Activated CD4-positive, alpha-beta T cell treated with anti-CD3 and anti-CD28 coated beads, Interleukin-2, amount 10 ng/mL, durations not matched to agents 7 days and 5 days (primary cell): ENCODE data around the gene NEUROG1. TPM values are rescaled to one million over a fixed set of nuclear protein-coding genes. Genes with fewer than 3 reads are reported as not detected.

Source experiments
- CTCF ChIA-PET: fragments of 350-600 bp; sonication (Branson Sonifier 250); formaldehyde crosslinking; loops from one replicate; lab custom pipeline; 2021; ENCODE audit warnings: antibody characterized with exemption; lab: Charles Lee
- POLR2A ChIA-PET: fragments of 350-600 bp; sonication (Branson Sonifier 250); formaldehyde crosslinking; loops from one replicate; lab custom pipeline; 2021; ENCODE audit warnings: antibody characterized with exemption; lab: Charles Lee
- DNase-seq: peaks from one replicate; pipeline ENCODE4 v3.0.0-alpha.2; 2020
- H3K27ac Mint-ChIP-seq: one replicate; pipeline ENCODE4 v1.8.0; 2021; ENCODE audit warnings: mild to moderate bottlenecking, moderate library complexity, mixed read lengths
- H3K27me3 Mint-ChIP-seq: one replicate; pipeline ENCODE4 v1.8.0; 2021; ENCODE audit warnings: mixed read lengths
- H3K36me3 Mint-ChIP-seq: one replicate; pipeline ENCODE4 v1.8.0; 2021; ENCODE audit warnings: low read depth, mixed read lengths
- H3K4me1 Mint-ChIP-seq: one replicate; pipeline ENCODE4 v1.8.0; 2021; ENCODE audit warnings: mixed read lengths
- H3K4me3 Mint-ChIP-seq: one replicate; pipeline ENCODE4 v1.8.0; 2021; ENCODE audit warnings: mild to moderate bottlenecking, moderate library complexity, mixed read lengths
- H3K9me3 Mint-ChIP-seq: one replicate; pipeline ENCODE4 v1.8.0; 2021; ENCODE audit warnings: mixed read lengths
- total RNA-seq, 2 experiments: library from RNA; stranded (reverse); gene quantifications; one replicate each; pipeline ENCODE4 v1.2.3, GENCODE V29; 2021

Gene NEUROG1, protein sequence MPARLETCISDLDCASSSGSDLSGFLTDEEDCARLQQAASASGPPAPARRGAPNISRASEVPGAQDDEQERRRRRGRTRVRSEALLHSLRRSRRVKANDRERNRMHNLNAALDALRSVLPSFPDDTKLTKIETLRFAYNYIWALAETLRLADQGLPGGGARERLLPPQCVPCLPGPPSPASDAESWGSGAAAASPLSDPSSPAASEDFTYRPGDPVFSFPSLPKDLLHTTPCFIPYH
- total RNA-seq = not detected

DNA sequence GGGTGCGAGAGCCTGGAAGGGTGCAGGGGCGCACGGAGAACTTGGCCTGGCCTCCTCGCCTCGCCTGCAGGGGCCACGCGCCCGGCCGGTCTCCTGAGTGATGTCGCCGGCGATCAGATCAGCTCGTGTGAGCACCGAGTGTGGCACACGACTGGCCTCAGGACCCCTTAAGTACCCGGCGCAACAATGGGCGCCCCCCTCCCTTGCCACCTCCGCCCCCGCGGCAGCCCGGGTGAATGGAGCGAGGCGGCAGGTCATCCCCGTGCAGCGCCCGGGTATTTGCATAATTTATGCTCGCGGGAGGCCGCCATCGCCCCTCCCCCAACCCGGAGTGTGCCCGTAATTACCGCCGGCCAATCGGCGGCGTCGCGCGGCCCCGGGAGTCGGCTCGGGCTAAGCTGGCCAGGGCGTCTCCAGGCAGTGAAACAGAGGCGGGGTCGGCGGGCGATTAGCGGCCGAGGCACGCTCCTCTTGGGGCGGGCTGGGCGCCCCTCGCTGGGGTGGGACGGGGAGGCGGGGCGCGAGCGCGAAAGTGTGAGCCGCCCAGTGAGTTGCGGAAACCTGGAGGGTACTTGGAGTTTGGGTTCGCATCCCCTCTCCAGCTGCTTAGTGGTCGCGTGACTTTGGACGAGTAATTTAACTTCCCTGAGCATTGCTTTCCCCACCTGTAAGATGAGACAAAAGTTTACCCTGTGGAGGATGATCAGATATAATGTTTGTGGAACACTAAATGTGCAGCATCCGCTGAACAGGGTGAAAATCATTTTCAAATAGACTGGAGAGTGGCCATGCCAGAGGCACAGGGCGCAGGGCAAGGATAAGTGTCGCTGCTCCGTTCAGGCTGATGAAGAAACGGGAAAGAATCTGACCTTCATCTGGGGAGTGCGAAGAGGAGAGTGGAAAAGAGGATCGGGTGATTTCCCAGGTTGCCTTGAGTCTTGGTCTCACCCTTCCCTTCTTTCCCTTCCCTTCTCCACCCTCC, at the start of gene NEUROG1:
NEUROG1 (minus strand) TSS at position 145 of the 982 bp plus-strand sequence. CDS start 274 bp downstream, outside the sequence.
- Mint-ChIP-seq H3K36me3 (no peaks in the 10 kb centered on the region), H3K4me1 (peaks cover 3% of the 10 kb centered on the region), H3K4me3 (no peak within 1 kb of the TSS), H3K27ac (no peak within 1 kb of the TSS), H3K9me3 (no peaks in the 10 kb centered on the region), H3K27me3 (peaks cover 86% of the 10 kb centered on the region)
- POLR2A ChIA-PET = no interaction called here
- no peak for DNase-seq
- CTCF ChIA-PET = interaction anchor here (1.3 kb wide), 1 partner anchor 16 kb away, joined by 3 read pairs; no protein-coding TSS in a partner anchor

GRCh38 chr5:135584918-135585317, 49.2 kb upstream of the NEUROG1 start:
- H3K4me3 Mint-ChIP-seq = no peak overlapping the region
- no peak for DNase-seq
- no peaks in the 10 kb centered on the region for H3K36me3 Mint-ChIP-seq
- ChIA-PET POLR2A (no interaction called here), CTCF (no interaction called here)
- H3K4me1 Mint-ChIP-seq = no peaks in the 10 kb centered on the region
- no peaks in the 10 kb centered on the region for H3K9me3 Mint-ChIP-seq
- H3K27me3 Mint-ChIP-seq = peaks cover 19% of the 10 kb centered on the region
- no peak overlapping the region for H3K27ac Mint-ChIP-seq

- H3K27me3 Mint-ChIP-seq = peaks cover 25% of the 10 kb centered on the region
- no peaks in the 10 kb centered on the region for H3K9me3 Mint-ChIP-seq
- DNase-seq = no peak
- POLR2A ChIA-PET = no interaction called here
- CTCF ChIA-PET = interaction anchor here (1.4 kb wide), 1 partner anchor 18 kb away, joined by 3 read pairs; no protein-coding TSS in a partner anchor
- H3K4me1 Mint-ChIP-seq = no peaks in the 10 kb centered on the region
- no peak overlapping the region for H3K27ac Mint-ChIP-seq
- H3K4me3 Mint-ChIP-seq = no peak overlapping the region
- no peaks in the 10 kb centered on the region for H3K36me3 Mint-ChIP-seq
These were observed 48.5 kb upstream of the NEUROG1 start for GRCh38 chr5:135584276-135584675.

GRCh38 chr5:135582099-135582781, 46.5 kb upstream of the NEUROG1 start:
- peaks cover 42% of the 10 kb centered on the region for H3K27me3 Mint-ChIP-seq
- H3K4me1 Mint-ChIP-seq = peaks cover 2% of the 10 kb centered on the region
- H3K27ac Mint-ChIP-seq = no peak overlapping the region
- no peaks in the 10 kb centered on the region for H3K9me3 Mint-ChIP-seq
- H3K36me3 Mint-ChIP-seq = no peaks in the 10 kb centered on the region
- POLR2A ChIA-PET = no interaction called here
- H3K4me3 Mint-ChIP-seq = no peak overlapping the region
- CTCF ChIA-PET = no interaction called here
- DNase-seq = no peak

GRCh38 chr5:135578685-135579341, 43.0 kb upstream of the NEUROG1 start, which contains the start of gene CXCL14:
TSS of gene CXCL14 (minus strand) at chr5:135578991. CDS start at chr5:135578778, 213 bp downstream.
- no peak for DNase-seq
- no peaks in the 10 kb centered on the region for H3K9me3 Mint-ChIP-seq
- peaks cover 2% of the 10 kb centered on the region for H3K4me1 Mint-ChIP-seq
- H3K27me3 Mint-ChIP-seq = peaks cover 52% of the 10 kb centered on the region
- H3K4me3 Mint-ChIP-seq = no peak within 1 kb of the TSS
- no peak within 1 kb of the TSS for H3K27ac Mint-ChIP-seq
- ChIA-PET POLR2A (no interaction called here), CTCF (no interaction called here)
- no peaks in the 10 kb centered on the region for H3K36me3 Mint-ChIP-seq

DNA sequence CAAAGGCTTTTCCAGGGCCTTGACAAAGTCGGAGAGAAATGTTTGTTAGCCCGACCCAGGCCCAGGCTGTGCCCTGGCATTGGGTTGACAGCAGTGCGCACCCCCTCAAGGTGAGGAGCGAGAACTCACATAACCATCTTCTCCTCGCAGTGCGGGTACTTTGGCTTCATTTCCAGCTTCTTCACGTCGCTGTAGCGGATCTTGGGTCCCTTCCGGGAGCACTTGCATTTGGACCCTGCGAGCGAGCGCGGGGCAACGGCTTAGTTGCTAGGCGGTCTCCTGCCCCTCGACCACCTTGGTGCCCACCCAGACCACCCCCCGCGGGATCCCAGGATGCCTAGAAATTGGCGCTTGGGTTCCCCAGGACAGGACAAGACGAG, 42.5 kb upstream of the NEUROG1 start:
- CTCF ChIA-PET = no interaction called here
- H3K36me3 Mint-ChIP-seq = no peaks in the 10 kb centered on the region
- peaks cover 2% of the 10 kb centered on the region for H3K4me1 Mint-ChIP-seq
- H3K9me3 Mint-ChIP-seq = no peaks in the 10 kb centered on the region
- POLR2A ChIA-PET = no interaction called here
- peaks cover 52% of the 10 kb centered on the region for H3K27me3 Mint-ChIP-seq
- H3K4me3 Mint-ChIP-seq = no peak overlapping the region
- no peak overlapping the region for H3K27ac Mint-ChIP-seq
- no peak for DNase-seq

GRCh38 chr5:135577421-135577820, 41.7 kb upstream of the NEUROG1 start:
- Mint-ChIP-seq H3K9me3 (no peaks in the 10 kb centered on the region), H3K4me3 (no peak overlapping the region)
- CTCF ChIA-PET = interaction anchor here (0.6 kb wide), 1 partner anchor 24 kb away, joined by 4 read pairs; no protein-coding TSS in a partner anchor

DNA sequence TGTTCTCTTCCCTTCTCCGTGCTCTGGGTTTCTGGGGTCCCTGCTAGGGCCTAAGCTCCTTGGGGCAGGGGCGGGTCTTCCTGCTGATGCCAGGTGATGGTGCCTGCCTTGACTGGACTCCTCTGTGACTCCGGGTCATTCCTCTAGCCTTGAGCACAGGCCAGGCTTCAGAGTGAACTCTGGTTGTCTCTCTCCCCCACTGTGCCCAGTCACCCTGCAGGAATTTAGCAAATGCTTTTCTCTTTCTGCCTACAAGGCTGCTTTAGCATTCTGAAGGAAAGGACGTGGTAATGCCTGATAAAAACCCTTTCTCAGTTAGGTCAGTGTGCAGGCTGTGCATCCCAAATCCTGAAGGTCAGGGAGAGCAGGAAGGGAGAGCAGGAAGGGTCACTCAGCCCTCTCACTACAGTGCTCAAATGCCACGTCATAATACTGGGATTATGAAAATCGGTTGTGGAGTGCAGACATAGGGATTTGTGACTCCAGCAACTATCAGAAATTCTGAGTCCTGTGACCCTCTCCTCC, 40.4 kb upstream of the NEUROG1 start:
- ChIA-PET POLR2A (no interaction called here), CTCF (no interaction called here)
- no peak overlapping the region for H3K27ac Mint-ChIP-seq
- no peaks in the 10 kb centered on the region for H3K9me3 Mint-ChIP-seq
- no peaks in the 10 kb centered on the region for H3K36me3 Mint-ChIP-seq
- H3K27me3 Mint-ChIP-seq = peaks cover 46% of the 10 kb centered on the region
- H3K4me3 Mint-ChIP-seq = no peak overlapping the region
- DNase-seq = no peak
- peaks cover 2% of the 10 kb centered on the region for H3K4me1 Mint-ChIP-seq

More at GRCh38 chr5:135577421-135577820, 41.7 kb upstream of the NEUROG1 start:
- Mint-ChIP-seq H3K4me1 (peaks cover 2% of the 10 kb centered on the region), H3K27me3 (peaks cover 47% of the 10 kb centered on the region), H3K36me3 (no peaks in the 10 kb centered on the region), H3K27ac (no peak overlapping the region)
- DNase-seq = no peak
- POLR2A ChIA-PET = no interaction called here

GRCh38 chr5:135574493-135574892, 38.7 kb upstream of the NEUROG1 start:
- no peaks in the 10 kb centered on the region for H3K36me3 Mint-ChIP-seq
- H3K27ac Mint-ChIP-seq = no peak overlapping the region
- peaks cover 2% of the 10 kb centered on the region for H3K4me1 Mint-ChIP-seq
- ChIA-PET CTCF (interaction anchor here (0.9 kb wide), 1 partner anchor 14 kb away, joined by 3 read pairs; no protein-coding TSS in a partner anchor), POLR2A (no interaction called here)
- no peaks in the 10 kb centered on the region for H3K9me3 Mint-ChIP-seq
- no peak overlapping the region for H3K4me3 Mint-ChIP-seq
- H3K27me3 Mint-ChIP-seq = peaks cover 35% of the 10 kb centered on the region
- no peak for DNase-seq

GRCh38 chr5:135571902-135572301, 36.1 kb upstream of the NEUROG1 start:
- H3K9me3 Mint-ChIP-seq = no peaks in the 10 kb centered on the region
- H3K4me3 Mint-ChIP-seq = no peak overlapping the region
- no peak for DNase-seq
- H3K27ac Mint-ChIP-seq = no peak overlapping the region
- CTCF ChIA-PET = interaction anchor here (0.6 kb wide), 1 partner anchor 146 kb away, joined by 4 read pairs; no protein-coding TSS in a partner anchor
- peaks cover 13% of the 10 kb centered on the region for H3K27me3 Mint-ChIP-seq
- peaks cover 8% of the 10 kb centered on the region for H3K4me1 Mint-ChIP-seq
- POLR2A ChIA-PET = no interaction called here
- no peaks in the 10 kb centered on the region for H3K36me3 Mint-ChIP-seq

DNA sequence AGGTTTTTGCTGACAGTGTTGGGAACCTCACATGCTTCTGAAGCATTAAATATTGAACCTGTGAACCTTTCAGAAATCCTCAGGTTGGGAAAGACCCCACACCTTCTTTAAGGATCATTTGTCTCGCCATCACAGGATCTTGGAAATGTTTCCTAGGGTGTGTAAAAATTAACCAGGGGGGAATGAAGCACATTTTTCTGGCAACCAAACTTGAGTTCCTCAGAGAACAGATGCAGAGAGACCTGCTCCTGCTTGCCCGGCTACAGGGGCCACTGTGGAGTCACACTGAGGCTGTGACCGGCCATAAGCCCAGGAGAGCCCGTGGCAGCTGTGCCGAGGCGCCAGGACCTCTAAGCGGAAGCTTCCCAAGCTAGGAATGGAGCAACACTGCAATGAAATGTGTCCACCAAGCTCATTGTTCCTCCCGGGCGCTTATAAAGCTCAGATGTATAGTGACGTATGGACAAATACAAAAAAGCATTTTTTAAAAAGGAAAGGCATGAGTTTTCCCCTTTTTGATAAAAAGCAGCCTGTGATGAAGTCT, 35.4 kb upstream of the NEUROG1 start:
- H3K9me3 Mint-ChIP-seq = no peaks in the 10 kb centered on the region
- peaks cover 11% of the 10 kb centered on the region for H3K27me3 Mint-ChIP-seq
- H3K27ac Mint-ChIP-seq = no peak overlapping the region
- no peaks in the 10 kb centered on the region for H3K36me3 Mint-ChIP-seq
- H3K4me1 Mint-ChIP-seq = peaks cover 8% of the 10 kb centered on the region
- ChIA-PET POLR2A (no interaction called here), CTCF (interaction anchor here (0.6 to 2.1 kb wide), 3 partner anchors 11 to 105 kb away, joined by 3 to 12 read pairs (median 3); no protein-coding TSS in a partner anchor)
- DNase-seq = no peak
- no peak overlapping the region for H3K4me3 Mint-ChIP-seq

GRCh38 chr5:135570453-135570764, 34.6 kb upstream of the NEUROG1 start:
- no peak overlapping the region for H3K27ac Mint-ChIP-seq
- ChIA-PET CTCF (interaction anchor here (0.9 to 2.1 kb wide), 2 partner anchors 10 to 104 kb away, joined by 3 to 12 read pairs; no protein-coding TSS in a partner anchor), POLR2A (no interaction called here)
- no peaks in the 10 kb centered on the region for H3K36me3 Mint-ChIP-seq
- H3K27me3 Mint-ChIP-seq = peaks cover 7% of the 10 kb centered on the region
- H3K4me3 Mint-ChIP-seq = no peak overlapping the region
- H3K4me1 Mint-ChIP-seq = peaks cover 8% of the 10 kb centered on the region
- no peaks in the 10 kb centered on the region for H3K9me3 Mint-ChIP-seq
- no peak for DNase-seq
